ENCODE results near the gene CCDC61.

Gene CCDC61, protein sequence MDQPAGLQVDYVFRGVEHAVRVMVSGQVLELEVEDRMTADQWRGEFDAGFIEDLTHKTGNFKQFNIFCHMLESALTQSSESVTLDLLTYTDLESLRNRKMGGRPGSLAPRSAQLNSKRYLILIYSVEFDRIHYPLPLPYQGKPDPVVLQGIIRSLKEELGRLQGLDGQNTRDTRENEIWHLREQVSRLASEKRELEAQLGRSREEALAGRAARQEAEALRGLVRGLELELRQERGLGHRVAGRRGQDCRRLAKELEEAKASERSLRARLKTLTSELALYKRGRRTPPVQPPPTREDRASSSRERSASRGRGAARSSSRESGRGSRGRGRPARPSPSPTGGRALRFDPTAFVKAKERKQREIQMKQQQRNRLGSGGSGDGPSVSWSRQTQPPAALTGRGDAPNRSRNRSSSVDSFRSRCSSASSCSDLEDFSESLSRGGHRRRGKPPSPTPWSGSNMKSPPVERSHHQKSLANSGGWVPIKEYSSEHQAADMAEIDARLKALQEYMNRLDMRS

DNA sequence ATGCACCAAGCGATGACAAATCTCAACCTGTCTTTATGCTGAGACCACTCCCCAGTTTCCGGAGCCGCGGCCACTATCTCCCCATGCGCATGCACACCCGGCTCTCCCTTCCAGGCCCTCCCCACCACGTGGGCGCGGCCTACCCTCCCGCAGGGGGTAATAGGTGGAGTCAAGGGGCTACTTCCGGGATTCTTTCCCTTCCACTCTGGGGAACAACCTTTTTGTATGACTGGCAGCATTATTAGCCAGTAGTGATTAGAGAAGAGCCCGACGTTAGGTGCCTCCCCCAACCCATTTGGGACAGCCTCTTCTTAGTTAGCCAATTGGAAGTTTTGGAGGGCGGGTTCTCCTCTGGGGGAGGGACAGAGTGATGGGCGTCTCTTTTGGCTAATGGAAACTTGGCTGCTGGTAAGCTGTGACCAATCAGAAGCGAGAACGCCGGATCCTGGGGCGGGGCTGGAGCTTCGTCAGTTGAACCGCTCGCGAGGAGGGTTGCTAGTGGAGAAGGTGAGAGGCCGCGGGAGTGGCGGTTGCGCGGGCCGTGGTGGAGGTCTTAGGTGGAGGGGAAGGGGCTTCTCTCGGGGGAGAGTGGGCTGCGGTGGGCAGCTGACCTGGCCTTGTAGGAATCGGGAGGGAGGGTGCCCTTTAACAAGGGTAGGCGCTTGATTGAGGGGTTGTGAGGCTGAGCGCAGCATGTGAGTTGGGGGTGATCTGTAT is at the start of gene CCDC61:
Gene CCDC61, plus strand, starts transcription at position 470 of the 717 bp plus-strand sequence. CDS start 7,552 bp downstream, outside the sequence.
- peak; percentile 100 for DNase-seq (ENCODE audit: low spot score)

DNA sequence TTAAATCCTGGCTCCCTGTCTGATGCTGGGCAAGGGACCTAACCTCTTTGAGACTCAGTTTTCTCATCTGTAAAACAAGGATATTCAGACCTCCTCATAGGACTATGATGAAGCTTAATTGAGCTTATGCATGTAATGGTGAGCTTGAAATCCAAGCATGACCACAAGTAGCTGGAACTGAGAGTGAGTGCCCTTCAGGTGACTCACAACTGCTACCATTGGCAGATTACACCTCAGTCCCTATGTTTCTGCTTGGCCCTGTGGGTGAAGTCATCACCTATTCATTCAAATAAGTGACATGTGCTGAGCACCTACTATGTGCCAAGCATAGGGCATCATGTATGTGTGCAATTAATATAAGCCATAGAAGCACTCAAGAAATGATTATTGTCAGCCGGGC is 47.3 kb upstream of the CCDC61 start:
- peak; percentile 42 for DNase-seq (ENCODE audit: low spot score)

DNA sequence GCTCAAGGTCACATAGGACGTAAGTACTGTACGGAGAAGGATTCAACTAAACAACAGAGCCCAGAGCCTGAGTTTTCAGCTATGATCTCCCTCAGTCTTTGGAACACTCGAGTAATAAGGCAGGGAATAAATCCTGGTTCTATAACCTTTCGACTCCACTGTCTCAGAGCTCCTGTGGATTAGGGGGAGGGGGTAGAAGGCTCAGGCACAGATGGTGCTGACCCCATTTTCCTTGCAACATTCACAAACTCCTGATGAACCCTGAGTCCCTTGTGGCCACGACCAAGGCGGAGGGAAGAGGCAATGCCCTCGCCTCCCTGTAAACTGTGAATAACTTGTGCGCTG is 43.0 kb upstream of the CCDC61 start:
- no peak for DNase-seq (ENCODE audit: low spot score)

DNA sequence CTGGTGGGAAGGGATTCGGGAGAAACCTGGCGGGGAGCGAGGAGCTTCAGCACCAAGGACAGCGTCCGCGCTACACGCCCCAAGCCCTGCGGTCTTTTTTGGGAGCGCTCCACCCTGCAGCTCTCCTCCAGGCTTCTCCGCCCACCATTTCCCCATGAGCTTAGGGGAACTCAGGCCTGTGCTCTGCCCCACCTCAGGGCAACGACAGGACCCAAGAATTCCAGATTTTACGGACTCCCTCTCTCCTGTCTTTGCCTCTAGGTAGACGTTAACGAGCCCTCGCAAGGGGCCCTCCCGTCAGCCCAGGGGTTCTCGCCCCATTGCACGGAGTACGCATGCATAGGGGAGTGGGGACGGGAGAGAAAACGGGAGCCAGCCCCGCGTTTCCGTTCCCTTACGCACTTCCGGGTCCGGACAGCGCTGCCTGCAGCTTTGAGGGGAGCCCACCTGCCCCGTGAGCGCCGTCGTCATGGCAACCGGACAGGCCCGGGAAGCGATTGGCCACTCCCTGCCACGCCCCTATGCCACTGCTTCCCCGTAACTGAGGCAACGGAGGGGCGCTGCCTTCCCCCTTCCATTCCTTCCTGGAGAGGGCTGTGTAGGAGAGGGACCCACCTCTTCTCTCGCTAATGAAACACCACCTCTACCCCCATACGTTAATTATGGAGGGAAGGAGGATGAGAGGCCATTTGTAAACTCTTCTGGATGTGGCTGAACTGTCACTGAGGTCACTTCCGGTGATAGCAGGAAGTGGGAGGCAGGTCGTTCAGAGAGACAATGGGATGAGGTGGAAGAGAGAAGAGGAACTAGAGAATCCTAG is 42.4 kb upstream of the CCDC61 start:
- peak; percentile 76 for DNase-seq (ENCODE audit: low spot score)

DNA sequence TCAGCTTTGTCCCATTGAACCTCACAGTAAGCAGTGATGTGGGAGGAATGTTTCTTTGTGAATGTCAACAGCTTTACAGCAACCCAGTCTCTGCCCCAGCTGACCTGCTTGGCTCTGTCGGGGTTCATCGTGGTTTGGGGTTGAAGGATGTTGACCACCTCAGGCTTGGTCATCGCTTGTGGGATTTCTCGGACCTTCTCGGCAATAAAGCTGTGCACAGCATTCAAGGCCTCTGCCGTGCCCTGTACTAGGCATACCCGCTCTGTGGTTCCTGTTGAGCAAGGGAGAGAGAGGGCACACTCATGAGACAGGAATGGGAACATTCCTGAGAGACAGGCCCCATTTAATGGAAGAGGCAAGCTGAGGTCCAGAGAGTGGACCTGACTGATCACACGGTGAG is 41.6 kb upstream of the CCDC61 start:
- no peak for DNase-seq (ENCODE audit: low spot score)

DNA sequence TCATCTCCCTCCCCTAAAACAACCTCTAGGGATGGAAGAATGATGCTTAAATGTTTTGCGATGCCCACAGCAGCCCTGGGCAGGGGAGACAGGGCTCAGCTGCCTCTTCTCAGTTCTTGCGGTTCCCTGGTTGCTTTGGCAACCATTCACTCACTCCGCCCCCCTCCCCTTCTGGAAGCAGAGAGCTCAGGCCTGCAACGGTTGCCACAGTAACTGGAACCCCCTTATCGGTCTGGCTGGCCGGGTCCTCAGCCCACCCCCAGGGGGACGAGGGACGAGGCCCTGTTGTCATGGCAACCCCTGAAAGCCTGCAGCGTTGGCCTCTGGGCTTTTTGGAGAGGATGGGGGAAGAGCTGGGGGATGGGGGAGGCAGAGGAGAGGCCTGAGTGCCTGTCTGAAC is 41.1 kb upstream of the CCDC61 start:
- DNase-seq (ENCODE audit: low spot score) = no peak

DNA sequence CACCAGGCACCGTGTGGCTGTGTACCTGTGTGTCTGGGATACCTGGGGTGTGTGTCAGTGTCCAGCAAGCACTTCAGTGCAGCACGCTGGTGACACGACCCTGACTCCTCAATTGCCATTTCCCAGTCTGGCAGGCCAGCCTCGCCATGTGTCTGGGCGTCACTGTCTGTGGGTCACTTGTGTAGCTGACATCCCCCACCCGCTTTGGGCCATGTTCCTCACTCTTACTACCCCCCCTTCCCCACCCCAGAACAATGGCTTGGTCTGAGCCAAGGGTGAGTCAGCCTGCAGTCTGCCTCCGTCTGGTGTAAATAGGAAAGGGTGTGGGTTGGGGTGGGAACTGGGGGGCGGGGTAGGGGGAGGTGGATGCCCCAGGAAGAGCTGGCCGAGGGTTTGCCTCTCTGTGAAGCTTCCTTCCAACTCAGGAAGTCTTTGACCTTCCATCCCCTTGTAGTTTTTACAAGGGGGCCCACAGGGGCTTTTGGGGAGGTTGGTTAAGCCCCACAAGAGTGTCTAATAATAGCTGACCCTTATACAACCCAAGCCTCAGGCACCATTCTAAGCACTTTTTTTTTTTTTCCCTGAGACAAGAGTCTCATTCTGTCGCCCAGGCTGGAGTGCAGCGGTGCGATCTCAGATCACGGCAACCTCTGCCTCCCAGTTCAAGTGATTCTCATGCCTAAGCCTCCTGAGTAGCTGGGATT is 39.2 kb upstream of the CCDC61 start:
- DNase-seq (ENCODE audit: low spot score) = no peak

DNA sequence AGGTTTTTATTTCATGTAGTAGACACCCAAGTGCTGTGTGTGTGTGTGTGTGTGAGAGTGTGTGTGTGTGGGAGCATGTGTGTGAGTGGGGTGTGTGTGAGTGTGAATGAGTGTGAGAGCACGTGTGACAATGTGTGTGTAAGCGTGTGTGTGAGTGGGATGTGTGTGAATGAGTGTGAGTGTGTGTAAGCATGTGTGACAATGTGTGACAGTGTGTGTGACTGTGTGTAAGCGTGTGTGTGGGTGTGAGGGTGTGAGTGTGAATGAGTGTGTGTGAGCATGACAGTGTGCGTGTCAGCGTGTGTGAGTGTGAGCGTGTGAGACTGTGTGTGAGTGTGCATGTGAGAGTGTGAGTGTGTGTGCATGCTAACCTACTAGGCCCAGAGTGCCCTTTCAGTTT is 36.9 kb upstream of the CCDC61 start:
- no peak for DNase-seq (ENCODE audit: low spot score)

DNA sequence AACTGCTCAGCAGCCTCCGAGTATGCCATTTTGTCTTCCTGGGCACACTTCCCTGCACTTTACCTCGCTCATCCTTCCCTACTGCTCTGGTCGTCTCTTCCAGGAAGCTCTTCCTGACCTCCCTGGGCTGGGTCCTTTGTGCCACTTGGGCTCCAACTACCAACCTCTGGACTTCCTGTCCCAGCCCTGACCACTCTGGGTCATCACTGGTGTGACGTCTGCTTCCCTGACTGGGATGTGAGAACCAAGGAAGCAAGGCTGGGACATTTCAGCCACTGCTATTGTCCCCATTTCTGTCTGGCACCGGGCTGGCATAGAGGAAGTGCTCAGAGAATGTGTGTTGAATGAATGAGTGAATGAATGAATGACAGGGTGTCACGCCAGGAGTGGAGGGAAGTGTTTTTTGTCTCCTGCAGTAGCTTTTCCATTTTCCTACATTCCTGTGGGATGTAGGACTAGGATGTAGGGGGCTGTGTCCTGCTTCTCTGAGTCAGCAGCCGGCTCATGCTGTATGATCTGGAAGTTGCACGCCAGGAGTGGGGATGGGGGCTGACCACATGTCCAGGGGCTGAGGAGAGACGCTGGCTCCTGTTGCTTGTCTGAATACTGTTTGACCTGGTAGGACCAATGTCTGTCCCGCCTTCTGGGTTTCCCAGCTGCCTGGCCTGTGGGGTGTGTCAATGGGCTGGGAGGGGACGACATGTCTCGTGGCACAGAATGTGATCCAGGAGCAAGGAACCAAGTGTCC is 36.3 kb upstream of the CCDC61 start:
- DNase-seq (ENCODE audit: low spot score) = no peak

DNA sequence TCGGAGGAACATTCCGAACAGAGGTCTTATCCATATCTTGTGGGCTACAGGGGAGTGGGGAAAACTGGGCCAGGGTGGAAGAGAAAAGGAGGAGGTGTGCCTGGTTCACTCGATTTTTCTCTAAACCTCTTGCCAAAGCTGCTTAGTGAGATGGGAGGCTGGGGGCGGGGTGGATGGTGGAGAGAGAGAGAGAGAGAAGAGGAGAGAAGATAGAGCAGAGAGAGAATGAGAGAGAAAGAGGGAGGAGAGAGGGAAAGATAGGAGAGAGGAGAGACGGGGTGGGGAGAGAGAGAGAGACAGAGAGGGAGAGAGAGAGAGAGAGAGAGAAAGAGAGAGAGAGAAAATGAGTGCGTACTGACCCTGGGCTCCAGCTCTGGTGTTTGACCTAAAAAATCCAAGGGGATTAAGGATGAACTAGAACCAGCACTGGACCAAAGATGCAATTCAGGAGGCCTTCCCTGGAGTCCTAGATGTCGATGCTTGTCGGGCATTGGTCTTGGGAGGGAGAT is 35.7 kb upstream of the CCDC61 start:
- no peak for DNase-seq (ENCODE audit: low spot score)

DNA sequence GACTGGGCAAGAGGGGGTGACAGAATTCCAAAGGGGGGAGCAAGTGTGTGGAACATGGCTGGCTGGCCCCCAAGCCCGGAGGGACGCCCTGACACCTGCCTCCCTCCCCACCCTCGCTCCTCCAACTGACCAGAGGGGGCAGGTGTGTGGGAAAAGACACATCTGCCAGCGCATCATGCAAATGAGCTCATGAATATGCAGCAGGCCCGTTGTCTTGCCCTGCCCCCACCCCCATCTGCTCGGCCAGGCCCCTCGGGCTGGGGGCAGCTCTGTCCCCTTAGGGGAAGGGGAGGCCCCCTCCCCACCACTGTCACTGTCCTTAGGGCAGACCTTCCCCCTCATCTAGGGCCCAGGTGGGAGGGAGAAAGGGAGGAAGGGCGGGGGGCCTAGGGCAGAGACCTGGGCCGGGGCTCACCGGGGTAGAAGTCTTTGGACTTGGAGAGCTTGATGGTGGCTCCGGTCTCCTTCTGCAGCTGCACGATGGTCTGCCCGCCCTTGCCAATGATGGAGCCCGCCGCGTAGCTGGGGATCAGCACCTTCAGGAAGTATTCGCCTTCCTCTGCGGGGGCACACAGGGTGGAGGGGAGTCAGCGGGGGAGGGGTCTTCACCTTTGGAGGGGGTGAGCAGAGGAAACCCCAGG is 34.6 kb upstream of the CCDC61 start:
- DNase-seq (ENCODE audit: low spot score) = no peak

DNA sequence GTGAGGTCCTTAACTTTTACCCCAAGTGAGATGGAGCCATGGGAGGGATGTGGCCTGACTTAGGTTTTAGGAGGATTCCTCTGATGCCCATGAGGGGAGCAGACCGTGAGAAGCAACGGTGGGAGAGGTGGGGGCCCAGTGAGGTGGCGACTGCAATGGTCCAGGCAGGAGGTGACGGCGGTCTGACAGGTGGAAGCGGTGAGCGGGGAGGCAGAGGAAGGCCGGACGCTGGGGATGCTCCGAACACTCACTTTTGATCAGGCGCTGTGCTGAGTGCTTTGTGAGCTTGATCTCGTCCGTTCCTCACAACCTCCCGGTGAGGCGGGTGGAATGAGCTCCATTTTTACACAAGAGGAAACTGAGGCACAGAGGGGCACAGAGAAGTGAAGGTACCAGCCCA is 33.2 kb upstream of the CCDC61 start:
- no peak for DNase-seq (ENCODE audit: low spot score)

DNA sequence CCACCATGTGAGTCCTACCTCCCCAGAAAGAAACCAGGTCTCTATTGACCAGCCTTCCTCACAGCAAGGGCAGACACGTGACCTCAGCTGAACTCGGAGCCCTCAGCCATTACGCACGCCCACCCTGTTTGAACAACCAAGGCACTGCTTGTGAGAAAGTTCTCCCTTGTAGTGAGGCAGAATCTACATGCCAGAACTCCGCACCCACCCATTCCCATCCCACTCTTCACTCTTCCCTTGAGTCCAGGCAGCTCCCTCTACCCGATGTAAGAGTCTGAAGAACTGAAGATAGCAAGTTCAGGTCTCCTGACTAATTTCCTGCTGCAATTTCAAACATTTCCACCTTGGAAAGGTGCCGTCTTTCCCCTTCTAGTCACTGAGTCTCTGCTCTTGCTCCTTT is 28.0 kb upstream of the CCDC61 start:
- no peak for DNase-seq (ENCODE audit: low spot score)

DNA sequence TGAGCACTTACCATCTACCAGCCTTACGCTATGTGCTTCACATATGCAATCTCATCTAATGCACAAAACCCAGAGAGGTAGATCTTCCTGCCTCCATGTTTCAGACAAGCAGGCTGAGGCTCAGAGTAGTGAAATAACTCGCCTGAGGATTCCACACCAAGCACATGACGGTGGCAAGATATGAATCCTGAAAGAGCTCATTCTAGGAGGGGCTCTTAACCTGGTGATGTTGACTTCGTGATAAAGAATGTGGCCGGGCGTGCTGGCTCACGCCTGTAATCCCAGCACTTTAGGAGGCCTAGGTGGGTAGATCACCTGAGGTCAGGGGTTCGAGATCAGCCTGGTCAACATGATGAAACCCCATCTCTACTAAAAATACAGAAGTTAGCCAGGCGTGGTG is 26.6 kb upstream of the CCDC61 start:
- no peak for DNase-seq (ENCODE audit: low spot score)

DNA sequence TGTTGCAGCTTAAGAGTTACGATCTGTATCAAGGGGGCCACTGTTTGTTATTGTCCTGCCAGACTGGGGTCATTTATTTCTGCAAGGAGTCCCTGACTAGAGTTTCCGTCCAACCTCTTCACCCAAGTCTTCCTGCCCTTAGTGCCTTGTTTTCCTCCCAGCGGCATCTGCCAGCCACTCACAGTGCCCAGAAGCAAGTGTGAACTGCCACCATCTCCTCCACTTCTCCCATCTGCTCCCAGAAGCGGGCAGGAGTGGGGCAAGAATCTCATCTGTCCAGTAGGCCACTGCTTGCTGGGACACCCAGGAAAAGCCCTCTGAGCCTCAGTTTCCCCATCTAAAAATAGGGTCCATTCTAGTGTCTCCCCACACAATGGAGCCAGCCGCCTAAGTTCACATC is 25.6 kb upstream of the CCDC61 start:
- DNase-seq (ENCODE audit: low spot score) = no peak

DNA sequence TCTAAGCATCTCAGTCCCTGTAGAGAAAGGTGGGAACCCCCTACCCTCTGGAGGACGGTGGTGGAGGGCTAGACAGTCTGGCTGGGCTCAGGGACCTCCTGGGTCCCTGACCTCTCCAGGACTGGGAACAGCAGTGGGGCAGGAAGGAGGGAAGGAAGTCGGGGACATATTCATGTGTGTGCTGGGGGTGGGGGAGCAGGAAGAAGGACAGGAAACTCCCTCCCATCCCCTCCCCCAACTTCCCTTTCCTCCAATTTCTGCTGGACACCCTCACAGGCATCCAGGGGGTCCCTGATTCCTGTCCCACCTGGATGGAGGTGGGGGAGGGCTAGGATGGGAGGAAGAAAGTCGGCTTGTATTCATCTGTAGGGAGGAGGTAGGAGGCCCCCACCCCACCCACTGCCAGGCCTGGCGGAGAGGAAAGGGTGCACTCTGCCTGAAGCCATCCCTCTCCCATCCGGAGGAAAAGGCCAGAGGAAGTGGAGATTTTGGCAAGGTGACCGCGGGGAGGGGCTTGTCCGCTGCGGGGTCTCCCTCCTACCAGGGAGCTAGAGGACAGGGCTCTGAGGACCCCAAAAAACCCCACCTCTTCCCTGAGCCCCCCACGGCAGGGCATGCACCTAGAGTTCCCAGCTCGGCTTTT is 23.9 kb upstream of the CCDC61 start:
- DNase-seq (ENCODE audit: low spot score) = no peak

DNA sequence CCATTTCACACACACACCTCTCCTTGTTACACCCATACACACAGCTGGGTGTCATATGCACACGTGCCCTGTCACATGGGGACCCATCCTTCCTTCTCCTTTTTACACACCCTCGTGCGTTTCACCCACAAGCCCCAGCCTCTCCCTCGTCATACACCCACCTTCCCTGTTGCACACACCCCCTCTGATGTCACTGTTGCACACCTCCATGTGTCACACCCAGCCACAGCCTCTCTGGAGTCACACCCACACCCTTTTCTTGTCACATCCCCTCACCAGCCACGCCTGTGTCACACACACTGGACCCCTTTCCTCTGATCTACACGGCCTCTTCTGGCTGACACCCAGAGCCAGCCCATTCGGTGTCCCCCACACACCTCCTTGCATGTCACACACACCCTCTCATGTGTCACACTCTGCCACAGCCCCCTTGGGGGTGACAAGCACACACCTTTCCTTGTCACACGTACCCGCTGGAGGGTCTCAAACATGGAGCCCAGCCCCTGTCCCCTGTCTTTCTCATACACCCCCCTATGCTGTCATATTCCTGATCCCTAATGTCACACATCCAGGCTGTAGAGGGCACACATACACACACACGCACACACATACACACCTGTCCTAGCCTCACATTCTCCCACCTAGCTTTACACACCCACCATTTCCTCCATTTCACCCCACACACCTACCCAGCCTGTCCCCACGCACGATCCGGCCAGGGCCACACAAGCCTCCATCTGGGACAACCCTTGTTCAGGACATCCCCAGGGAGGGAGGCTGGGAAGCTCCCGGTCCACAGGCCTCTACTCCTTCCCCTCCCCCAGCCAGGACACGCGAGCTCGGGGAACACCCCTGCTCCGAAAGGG is 23.0 kb upstream of the CCDC61 start:
- DNase-seq (ENCODE audit: low spot score) = no peak

DNA sequence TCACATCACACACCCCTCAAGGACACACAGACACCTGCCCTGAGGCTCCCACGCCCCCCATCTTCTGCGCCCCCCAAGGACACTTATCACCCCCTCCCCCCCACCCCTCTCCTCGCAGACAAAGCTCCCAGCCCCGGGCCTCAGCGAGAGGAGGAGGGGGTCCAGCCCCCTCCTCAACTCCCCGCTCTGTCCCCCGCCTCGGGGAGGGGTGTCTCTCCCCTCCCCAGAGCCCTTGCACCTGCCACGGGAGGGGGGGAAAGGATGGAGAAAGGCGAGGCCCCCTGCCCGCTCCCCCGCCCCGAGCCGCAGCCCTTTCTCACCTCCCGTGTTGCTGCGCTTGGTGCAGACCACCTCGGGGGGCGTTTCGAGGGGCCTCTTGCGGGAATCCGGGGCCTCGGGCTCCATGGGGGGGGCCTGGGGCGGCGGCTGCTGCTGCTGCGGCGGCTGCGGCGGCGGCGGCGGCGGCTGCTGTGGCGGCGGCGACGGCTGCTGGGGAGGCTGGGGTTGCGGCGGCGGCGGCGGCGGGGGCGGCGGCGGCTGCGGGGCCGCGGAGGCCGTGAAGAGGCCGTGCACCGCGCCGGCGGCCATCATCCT is 22.2 kb upstream of the CCDC61 start:
- DNase-seq (ENCODE audit: low spot score) = no peak
